Naive thymus-derived CD8-positive, alpha-beta T cell (primary cell): Measurements from ENCODE around the gene KRTAP6-1. TPM values are rescaled to one million over a fixed set of nuclear protein-coding genes. Genes with fewer than 3 reads are reported as not detected.

Experiments
- polyA plus RNA-seq, 3 donors: library from polyadenylated mRNA; unstranded; fragments of 300-500 nt; fragmentation: Illumina TruSeq; gene quantifications; one replicate each; pipeline ENCODE4 v1.2.3, GENCODE V29; 2021
- total RNA-seq, 8 experiments: library from RNA in 2 of 8; stranded (reverse) in 2 of 8; gene quantifications; one replicate each; pipeline ENCODE4 v1.2.3 and lab custom pipeline; 2021 to 2026

KRTAP6-1 gene
- total and polyA plus RNA-seq, 5 experiments from 2014 or later, result not detected

Other genes starting within 250 kb of the KRTAP6-1 start
- gene KRTAP13-2, start 241.7 kb downstream of the KRTAP6-1 start, total RNA-seq, result not detected
- gene KRTAP13-2, start 241.7 kb downstream of the KRTAP6-1 start, polyA plus RNA-seq, result not detected
- gene KRTAP13-1, start 217.9 kb downstream of the KRTAP6-1 start, total RNA-seq, result not detected
- gene KRTAP13-1, start 217.9 kb downstream of the KRTAP6-1 start, polyA plus RNA-seq, result not detected
- not detected for gene KRTAP13-3, start 188.0 kb downstream of the KRTAP6-1 start, total RNA-seq
- gene KRTAP13-3, start 188.0 kb downstream of the KRTAP6-1 start, polyA plus RNA-seq, result not detected
- not detected for gene KRTAP13-4, start 183.7 kb downstream of the KRTAP6-1 start, total RNA-seq
- gene KRTAP13-4, start 183.7 kb downstream of the KRTAP6-1 start, polyA plus RNA-seq, result not detected
- not detected for gene KRTAP15-1, start 173.7 kb downstream of the KRTAP6-1 start, total RNA-seq
- gene KRTAP15-1, start 173.7 kb downstream of the KRTAP6-1 start, polyA plus RNA-seq, result not detected
- gene KRTAP19-1, start 133.6 kb downstream of the KRTAP6-1 start, total RNA-seq, result not detected
- not detected for gene KRTAP19-1, start 133.6 kb downstream of the KRTAP6-1 start, polyA plus RNA-seq
- not detected for gene KRTAP19-2, start 126.5 kb downstream of the KRTAP6-1 start, total RNA-seq
- not detected for gene KRTAP19-2, start 126.5 kb downstream of the KRTAP6-1 start, polyA plus RNA-seq
- not detected for gene KRTAP19-3, start 121.9 kb downstream of the KRTAP6-1 start, total RNA-seq
- gene KRTAP19-3, start 121.9 kb downstream of the KRTAP6-1 start, polyA plus RNA-seq, result not detected
- gene KRTAP19-4, start 116.8 kb downstream of the KRTAP6-1 start, total RNA-seq, result not detected
- not detected for gene KRTAP19-4, start 116.8 kb downstream of the KRTAP6-1 start, polyA plus RNA-seq
- not detected for gene KRTAP19-5, start 111.8 kb downstream of the KRTAP6-1 start, total RNA-seq
- not detected for gene KRTAP19-5, start 111.8 kb downstream of the KRTAP6-1 start, polyA plus RNA-seq
- gene KRTAP19-6, start 72.1 kb downstream of the KRTAP6-1 start, total RNA-seq, result not detected
- not detected for gene KRTAP19-6, start 72.1 kb downstream of the KRTAP6-1 start, polyA plus RNA-seq
- gene KRTAP19-7, start 52.6 kb downstream of the KRTAP6-1 start, total RNA-seq, result not detected
- gene KRTAP19-7, start 52.6 kb downstream of the KRTAP6-1 start, polyA plus RNA-seq, result not detected
- not detected for gene KRTAP22-2, start 23.5 kb downstream of the KRTAP6-1 start, total RNA-seq
- not detected for gene KRTAP22-2, start 23.5 kb downstream of the KRTAP6-1 start, polyA plus RNA-seq
- gene KRTAP6-3, start 21.5 kb downstream of the KRTAP6-1 start, total RNA-seq, result not detected
- gene KRTAP6-3, start 21.5 kb downstream of the KRTAP6-1 start, polyA plus RNA-seq, result not detected
- not detected for gene KRTAP6-2, start 15.0 kb downstream of the KRTAP6-1 start, total RNA-seq
- not detected for gene KRTAP6-2, start 15.0 kb downstream of the KRTAP6-1 start, polyA plus RNA-seq
- not detected for gene KRTAP22-1, start 12.8 kb downstream of the KRTAP6-1 start, total RNA-seq
- gene KRTAP22-1, start 12.8 kb downstream of the KRTAP6-1 start, polyA plus RNA-seq, result not detected
- not detected for gene KRTAP20-1, start 2.5 kb upstream of the KRTAP6-1 start, total RNA-seq
- gene KRTAP20-1, start 2.5 kb upstream of the KRTAP6-1 start, polyA plus RNA-seq, result not detected
- not detected for gene KRTAP20-4, start 6.7 kb upstream of the KRTAP6-1 start, total RNA-seq
- not detected for gene KRTAP20-4, start 6.7 kb upstream of the KRTAP6-1 start, polyA plus RNA-seq
- not detected for gene KRTAP20-2, start 21.3 kb upstream of the KRTAP6-1 start, total RNA-seq
- gene KRTAP20-2, start 21.3 kb upstream of the KRTAP6-1 start, polyA plus RNA-seq, result not detected
- not detected for gene KRTAP20-3, start 28.9 kb upstream of the KRTAP6-1 start, total RNA-seq
- gene KRTAP20-3, start 28.9 kb upstream of the KRTAP6-1 start, polyA plus RNA-seq, result not detected
- not detected for gene KRTAP21-3, start 104.8 kb upstream of the KRTAP6-1 start, total RNA-seq
- not detected for gene KRTAP21-3, start 104.8 kb upstream of the KRTAP6-1 start, polyA plus RNA-seq
- not detected for gene KRTAP21-2, start 133.3 kb upstream of the KRTAP6-1 start, total RNA-seq
- not detected for gene KRTAP21-2, start 133.3 kb upstream of the KRTAP6-1 start, polyA plus RNA-seq
- not detected for gene KRTAP21-1, start 141.5 kb upstream of the KRTAP6-1 start, total RNA-seq
- not detected for gene KRTAP21-1, start 141.5 kb upstream of the KRTAP6-1 start, polyA plus RNA-seq
- not detected for gene KRTAP8-1, start 199.3 kb upstream of the KRTAP6-1 start, total RNA-seq
- not detected for gene KRTAP8-1, start 199.3 kb upstream of the KRTAP6-1 start, polyA plus RNA-seq
- gene KRTAP7-1, start 215.8 kb upstream of the KRTAP6-1 start, total RNA-seq, result not detected
- not detected for gene KRTAP7-1, start 215.8 kb upstream of the KRTAP6-1 start, polyA plus RNA-seq